ENCODE results near the gene VSTM4.

GRCh38 chr10:49008091-49008490 is 107.2 kb downstream of the VSTM4 start:
- TF ChIP-seq POLR2AphosphoS5 (IDR thresholded peaks at IDR 0.05; ENCODE audit: low read depth) (no peak), GABPA (IDR thresholded peaks at IDR 0.05; ENCODE audit: low read depth) (no peak), SPI1 (IDR thresholded peaks at IDR 0.05; ENCODE audit: borderline replicate concordance, low read depth) (no peak)
- TF ChIP-seq, protein P1, sequence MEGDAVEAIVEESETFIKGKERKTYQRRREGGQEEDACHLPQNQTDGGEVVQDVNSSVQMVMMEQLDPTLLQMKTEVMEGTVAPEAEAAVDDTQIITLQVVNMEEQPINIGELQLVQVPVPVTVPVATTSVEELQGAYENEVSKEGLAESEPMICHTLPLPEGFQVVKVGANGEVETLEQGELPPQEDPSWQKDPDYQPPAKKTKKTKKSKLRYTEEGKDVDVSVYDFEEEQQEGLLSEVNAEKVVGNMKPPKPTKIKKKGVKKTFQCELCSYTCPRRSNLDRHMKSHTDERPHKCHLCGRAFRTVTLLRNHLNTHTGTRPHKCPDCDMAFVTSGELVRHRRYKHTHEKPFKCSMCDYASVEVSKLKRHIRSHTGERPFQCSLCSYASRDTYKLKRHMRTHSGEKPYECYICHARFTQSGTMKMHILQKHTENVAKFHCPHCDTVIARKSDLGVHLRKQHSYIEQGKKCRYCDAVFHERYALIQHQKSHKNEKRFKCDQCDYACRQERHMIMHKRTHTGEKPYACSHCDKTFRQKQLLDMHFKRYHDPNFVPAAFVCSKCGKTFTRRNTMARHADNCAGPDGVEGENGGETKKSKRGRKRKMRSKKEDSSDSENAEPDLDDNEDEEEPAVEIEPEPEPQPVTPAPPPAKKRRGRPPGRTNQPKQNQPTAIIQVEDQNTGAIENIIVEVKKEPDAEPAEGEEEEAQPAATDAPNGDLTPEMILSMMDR (IDR thresholded peaks at IDR 0.05; ENCODE audit: insufficient read depth, low read length): no peak

All from HL-60 (cell line).